Neural progenitor cell (in vitro differentiated cells): ENCODE measurements around the gene PPP2R5A. TPM values are rescaled to one million over a fixed set of nuclear protein-coding genes. Genes with fewer than 3 reads are reported as not detected.

Experiments used
- DNase-seq: peaks from one replicate; pipeline ENCODE4 v3.0.0-alpha.2; 2016; ENCODE audit warnings: low spot score
- H2AFZ ChIP-seq: fragments of 200-600 bp; sonication (generic); replicated peaks from 2 replicates; pipeline ENCODE4 v1.6.1; 2016; ENCODE audit warnings: antibody characterized with exemption
- H3F3A ChIP-seq: fragments of 200-600 bp; sonication (generic); 2 replicates; pipeline ENCODE4 v1.6.1; 2016; ENCODE audit warnings: antibody characterized with exemption, low read depth
- H3K27ac ChIP-seq: fragments of 200-600 bp; sonication (generic); 2 replicates; pipeline ENCODE4 v1.5.1; 2016; ENCODE audit warnings: mild to moderate bottlenecking
- H3K27me3 ChIP-seq: fragments of 200-600 bp; sonication (generic); 2 replicates; pipeline ENCODE4 v1.6.1; 2016; ENCODE audit warnings: mild to moderate bottlenecking, moderate library complexity
- H3K36me3 ChIP-seq: fragments of 200-600 bp; sonication (generic); 2 replicates; pipeline ENCODE4 v1.5.1; 2016
- H3K4me1 ChIP-seq: fragments of 200-600 bp; sonication (generic); 2 replicates; pipeline ENCODE4 v1.6.1; 2016; ENCODE audit warnings: mixed run types
- H3K4me2 ChIP-seq: fragments of 200-600 bp; sonication (generic); 2 replicates; pipeline ENCODE4 v1.6.1; 2016
- H3K4me3 ChIP-seq: fragments of 200-600 bp; sonication (generic); 2 replicates; pipeline ENCODE4 v1.5.1; 2016
- H3K79me2 ChIP-seq: fragments of 200-600 bp; sonication (generic); 2 replicates; pipeline ENCODE4 v1.6.1; 2016; ENCODE audit warnings: low read depth
- H3K9ac ChIP-seq: fragments of 200-600 bp; sonication (generic); 2 replicates; pipeline ENCODE4 v1.6.1; 2016
- H3K9me3 ChIP-seq: fragments of 200-600 bp; sonication (generic); 2 replicates; pipeline ENCODE4 v1.5.1; 2016; ENCODE audit warnings: low read depth
- H4K20me1 ChIP-seq: fragments of 200-600 bp; sonication (generic); 2 replicates; pipeline ENCODE4 v1.6.1; 2016; ENCODE audit warnings: low read depth
- H3K27ac Mint-ChIP-seq: 3 replicates; pipeline ENCODE4 v1.8.0; 2021; ENCODE audit warnings: mixed read lengths
- H3K27me3 Mint-ChIP-seq: 2 replicates; pipeline ENCODE4 v1.8.0; 2022; ENCODE audit warnings: low read depth, mild to moderate bottlenecking, inconsistent platforms, moderate library complexity, mixed read lengths; ENCODE audit not compliant: insufficient read depth
- H3K36me3 Mint-ChIP-seq: 3 replicates; pipeline ENCODE4 v1.8.0; 2021; ENCODE audit warnings: mixed read lengths
- H3K4me1 Mint-ChIP-seq: 3 replicates; pipeline ENCODE4 v1.8.0; 2021; ENCODE audit warnings: mixed read lengths
- H3K4me3 Mint-ChIP-seq: 3 replicates; pipeline ENCODE4 v1.8.0; 2021; ENCODE audit warnings: mild to moderate bottlenecking, moderate library complexity, mixed read lengths
- H3K9me3 Mint-ChIP-seq: 3 replicates; pipeline ENCODE4 v1.8.0; 2020; ENCODE audit warnings: mixed read lengths
- EZH2 ChIP-seq: fragments of 200-600 bp; sonication (generic); IDR thresholded peaks from 2 replicates; pipeline ENCODE4 v1.6.1; 2017; ENCODE audit warnings: antibody characterized with exemption, mild to moderate bottlenecking, moderate library complexity
- EZH2phosphoT487 ChIP-seq: fragments of 200-600 bp; sonication (generic); IDR thresholded peaks from 2 replicates; pipeline ENCODE4 v1.6.1; 2017; ENCODE audit warnings: antibody characterized with exemption
- total RNA-seq: library from RNA; depleted of rRNA; stranded (reverse); fragments of >200 nt; gene quantifications from 2 replicates; pipeline ENCODE4 v1.2.3, GENCODE V29; 2015; ENCODE audit warnings: low replicate concordance
- TF ChIP-seq, protein P1 (sequence below): fragments of 200-600 bp; sonication (generic); IDR thresholded peaks from 2 replicates; pipeline ENCODE4 v1.5.1; 2017; ENCODE audit warnings: antibody characterized with exemption, mild to moderate bottlenecking

The PPP2R5A gene
- total RNA-seq, result 19.8 and 27.9 TPM in 2 replicates

DNA sequence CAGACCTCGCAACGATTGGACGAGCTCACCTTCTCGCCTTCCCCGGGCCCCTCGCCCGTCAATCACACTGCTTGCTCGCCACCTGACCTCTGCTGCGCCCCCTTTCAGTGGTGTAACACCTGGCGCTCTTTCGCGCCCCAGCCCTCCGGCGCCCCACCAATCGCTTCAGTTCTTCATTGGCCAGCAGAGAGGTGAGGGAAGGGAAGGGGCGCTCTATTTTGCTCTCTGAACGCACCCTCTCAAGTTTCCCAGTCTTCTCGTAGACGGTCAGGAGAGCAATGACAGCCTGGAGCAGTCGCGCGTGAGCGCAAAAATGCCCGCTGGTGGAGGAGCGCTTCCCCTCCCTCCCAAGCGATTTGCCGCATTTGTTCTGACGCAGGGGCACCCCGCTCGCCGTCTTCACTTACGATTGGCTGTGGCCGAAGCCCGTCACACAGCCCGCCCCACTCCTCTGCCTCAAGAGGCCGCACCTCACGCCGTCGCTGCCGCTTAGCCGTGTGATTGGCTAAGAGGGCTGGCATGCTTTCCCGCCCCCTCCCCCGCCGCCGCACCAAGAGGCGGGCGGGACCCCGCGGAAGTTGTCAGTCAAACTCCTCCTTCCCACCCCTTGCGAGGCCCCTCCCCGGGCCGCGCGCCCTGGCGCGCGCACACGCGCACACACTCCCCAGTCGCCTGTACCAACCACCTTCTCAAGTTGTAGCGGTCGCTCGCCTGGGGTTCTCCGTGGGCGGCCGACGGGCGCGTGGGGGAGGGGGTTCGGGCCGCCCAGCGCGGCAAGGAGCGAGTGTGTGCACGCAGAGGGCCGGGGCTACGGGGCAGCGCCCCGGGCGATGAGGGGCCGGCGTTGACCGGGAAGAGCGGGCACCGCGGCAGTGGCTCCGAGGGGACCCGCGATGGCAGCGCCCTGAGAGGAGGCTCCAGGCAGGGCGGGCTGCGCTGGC is at the start of gene PPP2R5A:
PPP2R5A (plus strand) TSS at position 667 of the 941 bp plus-strand sequence. CDS start 701 bp downstream, outside the sequence.
- peak within 1 kb of the TSS; percentile 92 for H3K4me2 ChIP-seq
- H3K9me3 ChIP-seq, result no peaks in the 10 kb centered on the region
- Mint-ChIP-seq H3K9me3 (no peaks in the 10 kb centered on the region), H3K27ac (peak within 1 kb of the TSS; percentile 29), H3K36me3 (no peaks in the 10 kb centered on the region), H3K27me3 (peaks cover 4% of the 10 kb centered on the region), H3K4me1 (peaks cover 10% of the 10 kb centered on the region), H3K4me3 (peak within 1 kb of the TSS; percentile 96)
- peaks cover 30% of the 10 kb centered on the region for H3F3A ChIP-seq
- H2AFZ ChIP-seq, result peak within 1 kb of the TSS; percentile 88
- H4K20me1 ChIP-seq, result peaks cover 21% of the 10 kb centered on the region
- H3K4me1 ChIP-seq, result peaks cover 13% of the 10 kb centered on the region
- peak; percentile 100 for DNase-seq
- peak within 1 kb of the TSS; percentile 91 for H3K4me3 ChIP-seq
- no peaks in the 10 kb centered on the region for H3K36me3 ChIP-seq
- peaks cover 39% of the 10 kb centered on the region for H3K79me2 ChIP-seq
- TF ChIP-seq, protein P1, sequence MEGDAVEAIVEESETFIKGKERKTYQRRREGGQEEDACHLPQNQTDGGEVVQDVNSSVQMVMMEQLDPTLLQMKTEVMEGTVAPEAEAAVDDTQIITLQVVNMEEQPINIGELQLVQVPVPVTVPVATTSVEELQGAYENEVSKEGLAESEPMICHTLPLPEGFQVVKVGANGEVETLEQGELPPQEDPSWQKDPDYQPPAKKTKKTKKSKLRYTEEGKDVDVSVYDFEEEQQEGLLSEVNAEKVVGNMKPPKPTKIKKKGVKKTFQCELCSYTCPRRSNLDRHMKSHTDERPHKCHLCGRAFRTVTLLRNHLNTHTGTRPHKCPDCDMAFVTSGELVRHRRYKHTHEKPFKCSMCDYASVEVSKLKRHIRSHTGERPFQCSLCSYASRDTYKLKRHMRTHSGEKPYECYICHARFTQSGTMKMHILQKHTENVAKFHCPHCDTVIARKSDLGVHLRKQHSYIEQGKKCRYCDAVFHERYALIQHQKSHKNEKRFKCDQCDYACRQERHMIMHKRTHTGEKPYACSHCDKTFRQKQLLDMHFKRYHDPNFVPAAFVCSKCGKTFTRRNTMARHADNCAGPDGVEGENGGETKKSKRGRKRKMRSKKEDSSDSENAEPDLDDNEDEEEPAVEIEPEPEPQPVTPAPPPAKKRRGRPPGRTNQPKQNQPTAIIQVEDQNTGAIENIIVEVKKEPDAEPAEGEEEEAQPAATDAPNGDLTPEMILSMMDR, result peak; percentile 55
- TF ChIP-seq EZH2phosphoT487, result no peak
- TF ChIP-seq EZH2, result peak; percentile 8
- peak within 1 kb of the TSS; percentile 14 for H3K9ac ChIP-seq
- H3K27ac ChIP-seq, result peak within 1 kb of the TSS; percentile 56
- no peaks in the 10 kb centered on the region for H3K27me3 ChIP-seq

DNA sequence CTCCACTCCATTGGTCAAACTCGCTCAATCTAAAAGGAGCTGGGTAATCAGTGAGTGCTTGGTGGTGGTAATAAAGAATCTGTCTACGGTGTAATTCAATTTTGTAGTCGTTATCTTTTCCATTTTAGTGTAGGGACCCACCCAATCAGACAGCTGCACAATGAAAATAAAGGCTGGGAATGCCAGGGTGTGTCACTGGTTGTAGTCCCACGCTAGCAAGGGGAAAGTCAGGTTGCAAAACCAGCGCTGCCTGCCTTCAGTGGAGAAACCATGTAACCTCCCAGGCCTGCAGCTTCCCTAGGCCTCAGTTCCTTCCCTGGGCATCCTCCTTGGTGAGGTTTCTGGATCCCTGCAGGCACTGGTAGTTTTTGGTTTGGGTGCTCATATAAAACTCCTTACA is 49.4 kb upstream of the PPP2R5A start:
- Histone ChIP-seq H3K36me3 (no peaks in the 10 kb centered on the region), H3K27me3 (no peaks in the 10 kb centered on the region), H3F3A (no peaks in the 10 kb centered on the region), H3K4me3 (no peak overlapping the region), H3K79me2 (no peaks in the 10 kb centered on the region), H3K9ac (no peak overlapping the region), H4K20me1 (no peaks in the 10 kb centered on the region), H3K9me3 (no peaks in the 10 kb centered on the region), H3K27ac (no peak overlapping the region), H3K4me2 (no peak overlapping the region), H3K4me1 (peaks cover 7% of the 10 kb centered on the region), H2AFZ (no peak overlapping the region)
- Mint-ChIP-seq H3K9me3 (peaks cover 9% of the 10 kb centered on the region), H3K27ac (no peak overlapping the region), H3K4me3 (no peak overlapping the region), H3K27me3 (peaks cover 11% of the 10 kb centered on the region), H3K36me3 (no peaks in the 10 kb centered on the region), H3K4me1 (peaks cover 34% of the 10 kb centered on the region)
- no peak for DNase-seq
- TF ChIP-seq, protein P1, result no peak
- TF ChIP-seq EZH2phosphoT487 (no peak), EZH2 (no peak)

DNA sequence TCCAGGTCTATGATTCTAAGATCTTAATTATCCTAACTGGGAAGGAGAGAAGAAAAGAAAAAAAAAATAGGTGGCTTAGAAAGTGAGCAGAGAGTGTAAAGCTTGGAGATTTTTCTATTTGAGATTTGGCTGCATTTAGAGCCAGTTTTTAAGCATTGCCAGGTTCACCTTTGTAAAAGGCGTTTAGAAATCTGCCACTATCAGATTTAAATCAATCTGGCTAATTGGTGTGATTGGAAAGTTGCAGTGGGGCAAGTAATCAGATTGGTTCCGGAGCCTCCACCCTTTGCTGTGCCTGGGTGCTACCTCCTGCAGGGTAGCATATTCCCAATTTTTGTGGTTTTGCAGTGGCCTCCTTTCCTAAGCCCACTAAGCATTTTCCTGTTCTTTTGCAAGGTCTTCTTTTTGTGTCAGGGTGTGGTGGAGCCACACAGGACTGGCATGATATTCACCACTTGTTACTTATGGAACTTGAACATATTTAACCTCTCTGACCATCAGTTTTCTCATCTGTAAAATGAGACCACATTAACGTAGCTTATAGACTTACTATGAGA is 48.5 kb upstream of the PPP2R5A start:
- no peak for DNase-seq
- TF ChIP-seq, protein P1, result no peak
- TF ChIP-seq EZH2 (no peak), EZH2phosphoT487 (no peak)

More for the DNA sequence above, 48.5 kb upstream of the PPP2R5A start:
- H3K27ac ChIP-seq, result no peak overlapping the region
- no peaks in the 10 kb centered on the region for H3K79me2 ChIP-seq
- H3K4me2 ChIP-seq, result no peak overlapping the region
- no peaks in the 10 kb centered on the region for H3K36me3 ChIP-seq
- no peaks in the 10 kb centered on the region for H3K36me3 Mint-ChIP-seq
- no peaks in the 10 kb centered on the region for H3K9me3 ChIP-seq
- H3K4me1 Mint-ChIP-seq, result peaks cover 34% of the 10 kb centered on the region
- no peak overlapping the region for H3K4me3 Mint-ChIP-seq
- no peaks in the 10 kb centered on the region for H4K20me1 ChIP-seq
- H3K4me3 ChIP-seq, result no peak overlapping the region
- H3K27me3 Mint-ChIP-seq, result peaks cover 11% of the 10 kb centered on the region
- no peak overlapping the region for H3K27ac Mint-ChIP-seq
- peaks cover 7% of the 10 kb centered on the region for H3K4me1 ChIP-seq
- H3K9ac ChIP-seq, result no peak overlapping the region
- H3F3A ChIP-seq, result no peaks in the 10 kb centered on the region
- no peak overlapping the region for H2AFZ ChIP-seq
- peaks cover 7% of the 10 kb centered on the region for H3K9me3 Mint-ChIP-seq
- no peaks in the 10 kb centered on the region for H3K27me3 ChIP-seq
